ENCODE data around the gene SLC35F4.

GRCh38 chr14:57751400-57751799, 114.5 kb downstream of the SLC35F4 start:
- no peak for TF ChIP-seq CTCF (IDR thresholded peaks at IDR 0.05)
- TF ChIP-seq POLR2A (IDR thresholded peaks at IDR 0.05) = no peak
